OCI-LY7 (cell line): Measurements from ENCODE around the gene MYMK. TPM values are rescaled to one million over a fixed set of nuclear protein-coding genes. Genes with fewer than 3 reads are reported as not detected.

Experiments used
- BruUV-seq: library from RNA; stranded (reverse); fragments of 400-500 nt; replicated peaks from 2 replicates; lab custom pipeline; 2021; lab: Mats Ljungman, UMichigan
- CTCF ChIA-PET: fragments of 300-600 bp; sonication (Branson Sonifier 250); formaldehyde crosslinking; loops from one replicate; lab custom pipeline; 2022; ENCODE audit warnings: antibody characterized with exemption; ENCODE audit not compliant: unreplicated experiment; lab: Charles Lee
- POLR2A ChIA-PET: fragments of 300-600 bp; sonication (Branson Sonifier 250); formaldehyde crosslinking; loops from one replicate; lab custom pipeline; 2022; ENCODE audit warnings: antibody characterized with exemption; lab: Charles Lee
- DNase-seq: peaks from one replicate; pipeline ENCODE4 v3.0.0-alpha.2; 2015; ENCODE audit warnings: low spot score
- H2AFZ ChIP-seq: fragments of 200-600 bp; sonication (generic), shearing (Covaris generic); 2 replicates; pipeline ENCODE4 v1.6.1; 2014; ENCODE audit warnings: mild to moderate bottlenecking, antibody characterized with exemption, low read length, moderate library complexity
- H3K27ac ChIP-seq: fragments of 200-600 bp; sonication (generic); 2 replicates; pipeline ENCODE4 v1.5.1; 2014; ENCODE audit warnings: mixed run types, low read depth, mild to moderate bottlenecking, moderate library complexity, low read length, inconsistent platforms; ENCODE audit not compliant: poor library complexity, severe bottlenecking
- H3K36me3 ChIP-seq: fragments of 200-600 bp; sonication (generic); 2 replicates; pipeline ENCODE4 v1.6.1; 2014; ENCODE audit warnings: mild to moderate bottlenecking, antibody characterized with exemption, low read length, moderate library complexity, mixed read lengths; ENCODE audit not compliant: insufficient read depth
- H3K4me1 ChIP-seq: fragments of 200-600 bp; sonication (generic); 2 replicates; pipeline ENCODE4 v1.5.1; 2014; ENCODE audit warnings: mild to moderate bottlenecking, low read length; ENCODE audit not compliant: insufficient read depth, poor library complexity, severe bottlenecking
- H3K4me2 ChIP-seq: fragments of 200-600 bp; sonication (generic); 2 replicates; pipeline ENCODE4 v1.6.1; 2014; ENCODE audit warnings: mild to moderate bottlenecking, low read length
- H3K4me3 ChIP-seq: fragments of 200-600 bp; sonication (generic); 2 replicates; pipeline ENCODE4 v1.5.1; 2014; ENCODE audit warnings: mild to moderate bottlenecking, low read depth, low read length; ENCODE audit not compliant: poor library complexity, severe bottlenecking
- H3K79me2 ChIP-seq: fragments of 200-600 bp; sonication (generic); 2 replicates; pipeline ENCODE4 v1.6.1; 2016; ENCODE audit warnings: low read depth, mild to moderate bottlenecking, low read length, moderate library complexity, mixed read lengths; ENCODE audit not compliant: insufficient read depth
- H3K9me2 ChIP-seq: fragments of 200-600 bp; sonication (generic); 2 replicates; pipeline ENCODE4 v1.6.1; 2016; ENCODE audit warnings: mild to moderate bottlenecking, low read length, mixed read lengths; ENCODE audit not compliant: insufficient read depth
- H3K9me3 ChIP-seq: fragments of 200-600 bp; sonication (generic); 2 replicates; pipeline ENCODE4 v1.6.1; 2014; ENCODE audit warnings: mild to moderate bottlenecking, mixed run types, low read length, mixed read lengths
- H4K20me1 ChIP-seq: fragments of 200-600 bp; sonication (generic); 2 replicates; pipeline ENCODE4 v1.6.1; 2014; ENCODE audit warnings: mild to moderate bottlenecking, antibody characterized with exemption, low read length, moderate library complexity, mixed read lengths; ENCODE audit not compliant: insufficient read depth
- CTCF ChIP-seq: fragments of 200-600 bp; sonication (generic); conservative IDR thresholded peaks from 2 replicates; pipeline ENCODE4 v1.5.1; 2014; ENCODE audit warnings: mild to moderate bottlenecking, antibody characterized with exemption, low read length, moderate library complexity, mixed read lengths
- EZH2phosphoT487 ChIP-seq: fragments of 200-600 bp; sonication (generic); IDR thresholded peaks from 2 replicates; pipeline ENCODE4 v1.6.1; 2018; ENCODE audit warnings: low read depth, borderline replicate concordance, mild to moderate bottlenecking, mixed run types, antibody characterized with exemption, low read length, moderate library complexity, mixed read lengths
- intact Hi-C: fragments of 100-400 bp; cut with micrococcal nuclease; formaldehyde crosslinking; loops from one replicate; pipeline ENCODE4 v1.10.0; 2022; ENCODE audit not compliant: unreplicated experiment
- total RNA-seq, 2 experiments: library from RNA; depleted of rRNA in 1 of 2; stranded (reverse); fragments of >200 nt in 1 of 2; shearing (Covaris generic) in 1 of 2; gene quantifications; 2 replicates each; pipeline ENCODE4 v1.2.3, GENCODE V29; 2014 to 2022

Gene MYMK
- total RNA-seq, 2 experiments from 2014 or later, result not detected

DNA sequence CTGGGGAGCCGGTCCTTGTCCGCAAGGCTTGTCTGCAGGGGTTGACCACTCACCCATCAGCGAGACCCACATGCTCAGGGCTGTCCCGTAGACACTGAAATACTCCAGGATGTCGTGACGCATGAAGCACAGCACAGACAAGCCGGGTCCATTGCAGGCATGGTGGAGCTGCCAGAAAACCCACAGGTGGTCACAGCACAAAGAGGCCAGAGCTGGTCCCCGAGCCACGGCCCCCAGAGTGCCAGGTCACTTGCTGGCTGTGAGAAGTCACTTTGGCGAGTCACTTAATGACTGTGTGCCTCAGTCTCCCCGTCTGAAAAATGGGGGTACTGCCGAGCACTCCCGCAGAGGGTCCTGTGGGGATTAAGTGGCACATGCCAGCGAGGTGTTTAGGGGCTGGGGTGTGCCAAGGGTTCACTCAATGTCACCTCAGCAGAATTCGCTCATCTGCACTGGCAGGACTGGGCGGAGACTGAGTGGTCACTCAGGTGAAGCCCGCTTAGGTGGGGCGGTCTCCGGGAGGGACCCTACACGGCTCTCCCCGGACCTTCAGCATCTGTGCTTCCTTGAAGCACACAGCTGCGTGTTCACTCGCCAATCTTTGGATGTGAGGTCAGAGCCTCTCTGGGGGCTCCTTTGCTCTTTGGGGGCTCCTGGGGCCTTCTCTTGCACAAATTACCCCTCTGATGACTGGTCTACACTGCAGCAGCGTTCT, 4.5 kb downstream of the MYMK start:
- POLR2A ChIA-PET, result no interaction called here

DNA sequence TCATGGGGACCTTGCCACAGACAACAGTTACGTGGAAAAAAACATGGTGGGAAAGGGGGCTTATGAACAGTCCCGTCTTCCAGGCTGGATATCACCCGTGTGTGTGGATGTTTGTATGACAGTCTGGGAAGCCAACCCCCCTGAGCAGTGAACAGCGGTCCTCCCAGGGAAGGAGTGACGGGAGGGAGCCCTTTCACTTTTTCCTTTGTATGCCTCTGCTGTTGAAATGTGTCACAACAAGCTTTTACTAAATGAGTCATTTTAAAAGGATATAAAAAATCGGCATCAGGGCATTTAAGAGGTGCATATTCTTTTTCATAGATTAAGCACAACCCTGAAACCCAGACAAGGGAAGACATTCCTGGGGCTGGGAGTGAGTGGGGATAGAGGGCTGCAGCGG, 5.1 kb downstream of the MYMK start:
- ChIA-PET CTCF (no interaction called here), POLR2A (no interaction called here)
- H3K4me2 ChIP-seq, result no peak overlapping the region
- no peaks in the 10 kb centered on the region for H4K20me1 ChIP-seq
- TF ChIP-seq EZH2phosphoT487 (no peak), CTCF (no peak)
- no peak overlapping the region for H3K4me3 ChIP-seq
- no peaks in the 10 kb centered on the region for H3K9me2 ChIP-seq
- no peaks in the 10 kb centered on the region for H3K9me3 ChIP-seq
- H3K79me2 ChIP-seq, result no peaks in the 10 kb centered on the region
- intact Hi-C loops, result no loop called here
- H3K36me3 ChIP-seq, result no peaks in the 10 kb centered on the region
- no peak for DNase-seq
- no peak overlapping the region for H2AFZ ChIP-seq
- no peak overlapping the region for H3K27ac ChIP-seq
- H3K4me1 ChIP-seq, result no peaks in the 10 kb centered on the region
- no TSS peak for BruUV-seq

More for the DNA sequence above, 4.5 kb downstream of the MYMK start:
- Histone ChIP-seq H3K9me3 (no peaks in the 10 kb centered on the region), H2AFZ (no peak overlapping the region), H3K79me2 (no peaks in the 10 kb centered on the region), H3K9me2 (no peaks in the 10 kb centered on the region), H4K20me1 (no peaks in the 10 kb centered on the region), H3K36me3 (no peaks in the 10 kb centered on the region), H3K4me1 (no peaks in the 10 kb centered on the region), H3K4me2 (no peak overlapping the region), H3K27ac (no peak overlapping the region), H3K4me3 (no peak overlapping the region)
- no peak for DNase-seq
- CTCF ChIA-PET, result no interaction called here
- intact Hi-C loops, result no loop called here
- TF ChIP-seq EZH2phosphoT487 (no peak), CTCF (no peak)
- BruUV-seq, result no TSS peak

DNA sequence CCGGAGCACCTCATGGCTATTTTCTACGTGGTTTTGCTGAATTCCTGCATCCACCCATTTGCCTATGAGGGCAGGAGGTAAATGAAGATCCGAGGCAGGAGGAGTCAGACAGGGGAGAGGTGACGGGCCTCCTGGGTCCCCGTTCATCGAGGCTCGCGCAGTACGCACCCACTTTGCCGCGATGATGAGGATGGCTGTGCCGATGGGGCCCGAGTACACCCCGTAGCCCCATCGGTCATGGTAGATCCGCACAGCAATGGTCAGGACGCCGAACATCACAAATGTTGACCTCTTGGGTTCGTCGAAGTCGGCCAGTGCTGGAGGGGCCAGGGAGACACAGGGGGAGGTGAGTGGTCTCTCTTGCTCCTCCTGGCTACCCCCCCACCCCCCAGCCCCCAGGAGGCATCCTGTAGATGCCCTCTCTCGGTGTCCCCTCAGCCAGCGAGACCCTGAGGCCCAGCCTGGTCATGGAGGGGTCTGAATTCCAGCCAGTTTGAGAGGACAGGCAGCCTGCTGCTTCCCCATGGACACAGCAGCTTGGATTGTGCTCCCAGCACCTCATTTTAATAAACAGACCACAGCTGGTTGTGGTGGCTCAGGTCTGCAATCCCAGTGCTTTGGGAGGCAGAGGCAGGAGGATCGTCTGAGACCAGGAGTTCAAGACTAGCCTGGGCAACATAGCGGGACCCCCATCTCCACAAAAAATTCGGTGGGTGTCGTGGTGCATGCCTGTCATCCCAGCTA, 5.9 kb downstream of the MYMK start:
- intact Hi-C loops, result no loop called here
- CTCF ChIA-PET, result no interaction called here
- no TSS peak for BruUV-seq
- no peak for DNase-seq
- no peak for TF ChIP-seq EZH2phosphoT487
- TF ChIP-seq CTCF, result no peak
- Histone ChIP-seq H3K27ac (no peak overlapping the region), H4K20me1 (no peaks in the 10 kb centered on the region), H3K9me3 (no peaks in the 10 kb centered on the region), H2AFZ (no peak overlapping the region), H3K36me3 (no peaks in the 10 kb centered on the region), H3K4me1 (no peaks in the 10 kb centered on the region), H3K9me2 (no peaks in the 10 kb centered on the region), H3K4me2 (no peak overlapping the region), H3K79me2 (no peaks in the 10 kb centered on the region), H3K4me3 (no peak overlapping the region)
- POLR2A ChIA-PET, result no interaction called here
